ENCODE results near the gene SEPTIN5.

Gene SEPTIN5

GRCh38 chr22:19744350-19745006 is 30.2 kb downstream of the SEPTIN5 start:
- no peak for TF ChIP-seq CTCF (IDR thresholded peaks at IDR 0.05; ENCODE audit: borderline replicate concordance, insufficient read depth, low read depth, low read length)
- no peak overlapping the region for H3K4me3 ChIP-seq (ENCODE audit: low read depth, low read length)

- H3K4me3 ChIP-seq (ENCODE audit: low read depth, low read length): no peak overlapping the region
- TF ChIP-seq CTCF (IDR thresholded peaks at IDR 0.05; ENCODE audit: borderline replicate concordance, insufficient read depth, low read depth, low read length): no peak
Measured at GRCh38 chr22:19745155-19746101, 31.1 kb downstream of the SEPTIN5 start.

- TF ChIP-seq CTCF (IDR thresholded peaks at IDR 0.05; ENCODE audit: borderline replicate concordance, insufficient read depth, low read depth, low read length): no peak
- H3K4me3 ChIP-seq (ENCODE audit: low read depth, low read length): no peak overlapping the region
Measured at GRCh38 chr22:19746726-19747125, 32.4 kb downstream of the SEPTIN5 start.

GRCh38 chr22:19747551-19747950 is 33.2 kb downstream of the SEPTIN5 start:
- no peak for TF ChIP-seq CTCF (IDR thresholded peaks at IDR 0.05; ENCODE audit: borderline replicate concordance, insufficient read depth, low read depth, low read length)
- no peak overlapping the region for H3K4me3 ChIP-seq (ENCODE audit: low read depth, low read length)

GRCh38 chr22:19748139-19748538 is 33.8 kb downstream of the SEPTIN5 start:
- no peak overlapping the region for H3K4me3 ChIP-seq (ENCODE audit: low read depth, low read length)
- no peak for TF ChIP-seq CTCF (IDR thresholded peaks at IDR 0.05; ENCODE audit: borderline replicate concordance, insufficient read depth, low read depth, low read length)

- H3K4me3 ChIP-seq (ENCODE audit: low read depth, low read length): no peak overlapping the region
- no peak for TF ChIP-seq CTCF (IDR thresholded peaks at IDR 0.05; ENCODE audit: borderline replicate concordance, insufficient read depth, low read depth, low read length)
Measured at GRCh38 chr22:19748991-19749664, 34.8 kb downstream of the SEPTIN5 start.
